Muscle of back (tissue), 11 donors: Measurements from ENCODE around the gene SCGB1C1. TPM values are rescaled to one million over a fixed set of nuclear protein-coding genes. Genes with fewer than 3 reads are reported as not detected.

Experiments used
- DNase-seq, 3 donors: peaks; one replicate each; pipeline versions ENCODE4 v3.0.0 to v3.0.0-alpha.2; 2013
- polyA plus RNA-seq, 10 donors: library from polyadenylated mRNA; unstranded; fragments of 120-200 nt; gene quantifications; one replicate each; pipeline ENCODE4 v1.2.1, GENCODE V29; 2013; ENCODE audit not compliant: insufficient read length in 10 of 10

The SCGB1C1 gene
- polyA plus RNA-seq, 10 donors, result 0.76 TPM; not detected in 9

DNA sequence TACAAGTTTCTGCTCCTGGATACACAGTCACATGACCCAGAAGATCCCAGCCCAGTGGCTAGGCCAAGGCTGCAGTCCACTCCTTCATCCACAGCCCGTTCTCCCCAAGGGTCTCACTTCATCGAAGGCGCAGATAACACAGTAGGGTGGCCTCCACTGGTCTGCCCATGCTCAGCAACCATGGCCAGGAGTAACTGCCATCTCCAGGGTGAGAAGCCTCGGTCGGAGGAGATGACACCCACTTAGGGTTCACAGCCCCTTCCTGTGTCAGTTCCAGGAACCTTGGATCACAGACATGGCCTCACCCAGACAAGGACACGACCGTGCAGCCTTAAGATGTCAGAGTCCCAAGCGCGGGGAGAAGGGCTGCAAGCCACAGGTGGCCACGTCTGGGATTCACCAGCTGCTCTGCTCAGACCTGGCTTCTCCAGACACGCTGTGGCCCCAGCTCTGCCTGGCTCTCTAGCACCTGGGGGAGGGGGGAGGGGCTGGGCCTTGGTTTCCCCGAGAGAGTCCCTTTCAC, 11.8 kb downstream of the SCGB1C1 start:
- DNase-seq, result no peak

GRCh38 chr11:205221-206001, 12.5 kb downstream of the SCGB1C1 start:
- no peak for DNase-seq

GRCh38 chr11:206002-206384, 13.1 kb downstream of the SCGB1C1 start:
- no peak for DNase-seq

DNA sequence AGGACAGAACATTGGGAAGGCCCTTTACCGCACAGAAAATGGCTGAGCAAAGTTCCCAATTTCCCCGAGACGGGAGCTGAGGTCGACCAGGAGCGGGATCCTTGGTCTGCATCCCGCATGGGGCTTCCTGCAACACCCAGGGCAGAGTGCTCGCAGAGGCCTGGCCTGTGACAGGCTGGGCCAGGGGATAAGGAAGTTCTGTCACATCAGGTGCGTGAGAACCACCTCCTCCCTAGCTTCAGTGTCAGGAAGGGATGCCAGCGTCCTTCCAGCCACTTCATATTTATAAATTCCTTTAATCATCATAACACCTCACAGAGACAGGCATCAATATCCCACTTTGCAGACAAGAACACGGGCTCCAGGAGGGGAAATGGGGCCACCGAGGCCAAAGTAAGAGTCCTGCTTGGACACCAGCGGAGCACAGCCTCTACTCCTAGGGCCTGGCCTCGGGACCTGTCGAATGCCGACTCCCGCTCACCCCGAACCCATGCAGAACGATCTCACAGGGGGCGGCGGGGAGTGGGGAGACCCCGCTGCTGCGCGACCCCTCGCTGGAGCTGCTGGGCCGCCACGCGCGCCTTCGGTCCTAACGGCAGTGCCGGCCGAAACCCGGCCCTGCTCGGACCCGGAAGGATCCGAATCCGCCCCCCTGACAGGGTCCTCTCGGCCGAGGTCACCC, 13.8 kb downstream of the SCGB1C1 start:
- no peak for DNase-seq

GRCh38 chr11:207208-207862, 14.5 kb downstream of the SCGB1C1 start, which contains the start of the genes BET1L and RIC8A:
TSS of gene BET1L (minus strand) at chr11:207399. CDS start at chr11:207321, 78 bp downstream.
TSS of gene RIC8A (plus strand) at chr11:207708. CDS start at chr11:208855, 1,147 bp downstream.
- peak; percentile 96 to 98 (median 98) for DNase-seq

GRCh38 chr11:207863-208180, 14.9 kb downstream of the SCGB1C1 start:
- DNase-seq, result peak in 1 of 3 donors; percentile 32

DNA sequence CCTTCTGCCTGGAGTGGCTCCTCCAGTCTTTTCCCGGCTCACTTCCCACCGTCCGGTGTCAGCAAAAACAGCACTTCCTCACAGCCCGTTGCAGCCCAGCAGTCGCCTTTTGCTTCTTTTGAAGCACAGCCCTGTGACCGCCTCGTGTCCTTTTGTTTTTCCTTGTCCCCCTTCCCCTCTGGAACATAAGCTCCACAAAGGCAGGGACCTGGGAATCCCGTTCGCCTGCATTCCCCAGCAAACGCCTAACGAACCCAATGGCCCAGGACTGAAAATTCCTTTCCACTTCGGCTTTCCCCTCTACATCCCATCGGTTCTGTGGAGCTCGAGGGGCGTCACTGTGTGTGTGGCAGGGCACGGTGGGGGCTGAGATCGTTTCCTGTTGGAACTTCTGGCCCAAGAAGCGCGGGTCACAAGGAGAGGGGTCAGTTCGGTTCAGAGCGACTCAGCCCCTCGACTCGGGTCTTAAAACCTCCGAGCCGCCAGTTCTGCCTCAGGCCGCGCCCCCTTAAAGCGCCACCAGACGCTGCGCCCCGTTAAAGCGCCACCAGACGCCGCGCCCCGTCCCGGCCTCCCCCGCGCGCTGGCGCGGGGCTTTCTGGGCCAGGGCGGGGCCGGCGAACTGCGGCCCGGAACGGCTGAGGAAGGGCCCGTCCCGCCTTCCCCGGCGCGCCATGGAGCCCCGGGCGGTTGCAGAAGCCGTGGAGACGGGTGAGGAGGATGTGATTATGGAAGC, 15.5 kb downstream of the SCGB1C1 start:
- DNase-seq, result peak; percentile 73 to 94 (median 90)

DNA sequence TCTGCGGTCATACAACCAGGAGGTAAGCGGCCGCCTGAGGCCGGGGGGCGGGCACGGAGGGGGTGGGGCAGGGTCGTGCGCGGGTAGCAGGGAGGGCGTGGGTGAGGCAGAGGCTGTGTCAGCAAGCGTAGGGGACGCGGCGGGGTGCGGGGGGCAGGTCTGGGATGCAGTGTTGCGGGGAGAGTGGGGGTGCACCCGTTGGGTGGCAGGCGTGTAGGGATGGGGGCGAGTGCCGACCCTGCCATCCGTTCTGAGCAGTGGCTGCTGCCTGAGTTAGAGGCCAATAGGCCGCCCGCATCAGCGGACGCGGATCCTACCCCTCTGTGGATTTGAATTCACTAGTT, 16.0 kb downstream of the SCGB1C1 start:
- DNase-seq, result no peak

DNA sequence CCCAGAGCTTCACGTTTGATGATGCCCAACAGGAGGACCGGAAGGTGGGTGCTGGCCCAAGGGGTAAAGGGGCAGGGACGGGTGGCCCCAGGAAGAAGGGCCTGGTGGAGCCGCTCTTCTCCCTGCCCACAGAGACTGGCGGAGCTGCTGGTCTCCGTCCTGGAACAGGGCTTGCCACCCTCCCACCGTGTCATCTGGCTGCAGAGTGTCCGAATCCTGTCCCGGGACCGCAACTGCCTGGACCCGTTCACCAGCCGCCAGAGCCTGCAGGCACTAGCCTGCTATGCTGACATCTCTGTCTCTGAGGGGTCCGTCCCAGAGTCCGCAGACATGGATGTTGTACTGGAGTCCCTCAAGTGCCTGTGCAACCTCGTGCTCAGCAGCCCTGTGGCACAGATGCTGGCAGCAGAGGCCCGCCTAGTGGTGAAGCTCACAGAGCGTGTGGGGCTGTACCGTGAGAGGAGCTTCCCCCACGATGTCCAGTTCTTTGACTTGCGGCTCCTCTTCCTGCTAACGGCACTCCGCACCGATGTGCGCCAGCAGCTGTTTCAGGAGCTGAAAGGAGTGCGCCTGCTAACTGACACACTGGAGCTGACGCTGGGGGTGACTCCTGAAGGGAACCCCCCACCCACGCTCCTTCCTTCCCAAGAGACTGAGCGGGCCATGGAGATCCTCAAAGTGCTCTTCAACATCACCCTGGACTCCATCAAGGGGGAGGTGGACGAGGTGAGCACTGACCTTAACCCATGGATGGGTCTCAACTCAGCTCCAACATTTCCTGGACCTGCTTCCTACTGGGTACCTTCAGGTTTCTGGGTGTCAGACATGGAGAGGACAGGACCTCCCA, 16.6 kb downstream of the SCGB1C1 start:
- peak in 1 of 3 donors; percentile 11 for DNase-seq

- peak in 2 of 3 donors; percentile 4 to 43 for DNase-seq
Measured at GRCh38 chr11:210122-210802, 17.4 kb downstream of the SCGB1C1 start.

DNA sequence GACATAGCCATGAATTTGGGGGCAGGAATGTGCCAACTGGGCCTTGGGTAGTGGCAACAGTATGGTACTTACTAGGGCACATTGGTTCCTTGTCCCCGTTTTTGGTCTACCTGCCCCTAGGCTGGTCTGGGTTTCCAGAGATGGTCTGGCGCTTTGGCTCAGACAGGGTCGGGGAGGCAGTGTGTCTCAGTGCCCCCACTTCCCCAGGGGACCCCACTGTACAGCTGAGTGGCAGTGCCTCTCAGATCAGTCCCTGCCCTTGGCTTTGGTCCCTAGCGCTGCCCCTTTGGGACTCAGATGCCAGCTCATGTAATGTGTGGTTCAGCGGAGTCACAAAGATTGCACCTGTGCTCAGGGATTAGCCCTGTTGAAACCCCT, 17.9 kb downstream of the SCGB1C1 start:
- DNase-seq, result no peak

DNA sequence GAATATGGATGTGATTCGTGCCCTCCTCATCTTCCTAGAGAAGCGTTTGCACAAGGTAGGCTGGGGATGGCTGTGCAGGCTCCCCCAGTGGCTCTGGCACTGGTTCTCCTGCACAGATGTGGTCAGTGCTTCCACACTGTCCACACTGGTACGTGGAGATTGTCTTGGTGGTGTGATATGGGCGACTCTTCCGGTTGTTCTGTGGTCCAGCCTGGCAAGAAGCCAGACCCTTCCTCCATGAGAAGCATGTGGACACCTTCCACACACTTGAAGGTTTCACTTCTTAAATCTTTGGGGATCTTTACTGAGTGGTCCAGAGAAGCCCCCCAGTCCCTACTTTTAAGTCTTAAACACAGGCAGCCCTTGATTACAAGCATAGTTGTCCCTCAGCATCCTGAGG, 18.4 kb downstream of the SCGB1C1 start:
- DNase-seq, result no peak

DNA sequence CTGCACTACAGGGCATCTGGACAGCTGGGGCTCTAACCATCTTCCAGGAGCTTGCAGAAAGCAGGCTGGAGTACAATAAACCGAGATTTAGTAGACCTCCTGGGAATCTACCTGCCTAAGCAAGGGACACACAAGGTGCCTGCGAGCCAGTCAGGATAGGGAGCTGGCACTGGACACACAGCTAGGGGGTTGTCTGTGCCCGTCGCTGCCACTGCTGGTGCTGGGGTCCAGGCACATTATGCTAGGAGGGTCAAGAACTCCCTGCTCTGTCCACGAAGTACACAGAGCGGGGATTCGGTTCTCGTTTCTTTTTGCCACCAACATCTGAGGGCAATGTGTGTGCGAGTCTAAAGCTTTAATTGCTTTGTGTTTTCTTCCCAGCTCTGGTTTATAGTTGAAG, 18.9 kb downstream of the SCGB1C1 start:
- no peak for DNase-seq

GRCh38 chr11:212150-213100, 19.5 kb downstream of the SCGB1C1 start:
- no peak for DNase-seq

DNA sequence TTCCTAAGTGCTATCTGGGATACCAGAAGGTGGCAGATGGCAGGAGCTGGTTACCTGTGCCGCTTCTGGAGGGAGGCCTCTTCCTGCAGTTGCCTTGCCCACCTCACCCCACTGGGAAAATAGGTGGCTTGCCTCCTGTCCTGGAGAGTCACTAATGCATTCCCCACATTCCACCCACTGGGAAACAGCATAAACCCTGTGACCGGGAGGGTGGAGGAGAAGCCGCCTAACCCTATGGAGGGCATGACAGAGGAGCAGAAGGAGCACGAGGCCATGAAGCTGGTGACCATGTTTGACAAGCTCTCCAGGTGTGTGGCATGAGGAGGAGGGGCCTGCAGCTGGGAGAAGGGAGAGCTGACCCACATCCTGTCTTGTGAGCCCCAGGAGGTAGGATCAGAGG, 20.2 kb downstream of the SCGB1C1 start:
- DNase-seq, result no peak

DNA sequence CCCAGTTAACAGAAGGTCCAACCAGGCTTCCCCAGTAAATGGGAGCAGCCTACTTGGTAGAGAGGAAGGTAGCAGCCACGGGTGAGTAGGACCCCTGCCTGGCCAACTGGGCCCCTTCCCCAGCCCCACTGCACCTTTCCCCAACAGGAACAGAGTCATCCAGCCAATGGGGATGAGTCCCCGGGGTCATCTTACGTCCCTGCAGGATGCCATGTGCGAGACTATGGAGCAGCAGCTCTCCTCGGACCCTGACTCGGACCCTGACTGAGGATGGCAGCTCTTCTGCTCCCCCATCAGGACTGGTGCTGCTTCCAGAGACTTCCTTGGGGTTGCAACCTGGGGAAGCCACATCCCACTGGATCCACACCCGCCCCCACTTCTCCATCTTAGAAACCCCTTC, 21.2 kb downstream of the SCGB1C1 start:
- DNase-seq, result no peak

DNA sequence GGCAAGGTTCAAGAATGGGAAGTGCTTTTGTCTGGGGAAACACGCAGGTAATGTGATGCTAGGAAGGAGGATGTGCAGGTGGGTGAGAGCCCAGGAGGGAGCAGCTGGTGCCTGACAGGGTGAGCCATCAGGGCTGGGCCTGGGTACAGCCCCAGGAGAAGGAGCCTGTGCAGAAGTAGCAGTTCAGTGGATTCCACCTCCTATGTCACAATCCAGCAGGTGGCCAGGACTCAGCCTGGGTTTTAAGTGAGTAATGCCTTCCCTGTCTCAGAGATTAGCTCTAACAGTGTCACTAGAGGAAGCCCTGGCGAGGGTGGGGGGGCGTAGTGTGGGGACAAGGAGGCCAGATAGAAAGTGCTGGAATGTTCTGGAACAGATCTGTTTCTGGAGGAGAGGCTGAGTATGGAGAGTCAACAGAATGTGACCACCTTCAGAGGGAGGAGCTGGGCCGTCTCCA, 22.7 kb downstream of the SCGB1C1 start:
- no peak for DNase-seq

- no peak for DNase-seq
Measured at GRCh38 chr11:216081-216974, 23.4 kb downstream of the SCGB1C1 start.
